HG02759 (cell line): Measurements from ENCODE around the gene SPTLC3.
A peak's percentile ranks its signal among the peaks of the same experiment; 100 is the strongest.

Experiments used
- ATAC-seq: cut with Tn5 transposase; IDR thresholded peaks from one replicate; pipeline ENCODE4 v1.9.1; 2021; ENCODE audit warnings: mild to moderate bottlenecking, moderate library complexity; ENCODE audit not compliant: unreplicated experiment

Gene SPTLC3

GRCh38 chr20:12984069-12984765, 24.6 kb upstream of the SPTLC3 start:
- ATAC-seq, result no peak

GRCh38 chr20:12984863-12985262, 23.9 kb upstream of the SPTLC3 start:
- no peak for ATAC-seq

- ATAC-seq, result no peak
Observed at GRCh38 chr20:12987261-12987660, 21.5 kb upstream of the SPTLC3 start.

- no peak for ATAC-seq
Observed at GRCh38 chr20:12989586-12990115, 19.1 kb upstream of the SPTLC3 start.

- no peak for ATAC-seq
Observed at GRCh38 chr20:12997128-12997655, 11.6 kb upstream of the SPTLC3 start.

- ATAC-seq, result no peak
Observed at GRCh38 chr20:12998046-12998445, 10.7 kb upstream of the SPTLC3 start.

GRCh38 chr20:12999201-12999600, 9.6 kb upstream of the SPTLC3 start:
- ATAC-seq, result no peak

GRCh38 chr20:13002251-13002650, 6.5 kb upstream of the SPTLC3 start:
- ATAC-seq, result no peak

- ATAC-seq, result no peak
Observed at GRCh38 chr20:13006825-13007224, 1.9 kb upstream of the SPTLC3 start.

GRCh38 chr20:13007596-13007995, 1.2 kb upstream of the SPTLC3 start:
- no peak for ATAC-seq

- peak; percentile 95 for ATAC-seq
Observed at GRCh38 chr20:13009682-13010406, 1.1 kb downstream of the SPTLC3 start.

- no peak for ATAC-seq
Observed at GRCh38 chr20:13012886-13013285, 4.1 kb downstream of the SPTLC3 start.

- ATAC-seq, result no peak
Observed at GRCh38 chr20:13013411-13013810, 4.6 kb downstream of the SPTLC3 start.

- no peak for ATAC-seq
Observed at GRCh38 chr20:13017235-13017634, 8.5 kb downstream of the SPTLC3 start.

GRCh38 chr20:13017883-13018535, 9.2 kb downstream of the SPTLC3 start:
- no peak for ATAC-seq

GRCh38 chr20:13021205-13021970, 12.6 kb downstream of the SPTLC3 start:
- ATAC-seq, result no peak

GRCh38 chr20:13022401-13023155, 13.8 kb downstream of the SPTLC3 start:
- ATAC-seq, result no peak

GRCh38 chr20:13024596-13024995, 15.8 kb downstream of the SPTLC3 start:
- no peak for ATAC-seq

- ATAC-seq, result no peak
Observed at GRCh38 chr20:13025181-13025580, 16.4 kb downstream of the SPTLC3 start.

- ATAC-seq, result no peak
Observed at GRCh38 chr20:13028001-13028400, 19.2 kb downstream of the SPTLC3 start.
